K562 (cell line): ENCODE measurements around the gene CCDC77. TPM values are rescaled to one million over a fixed set of nuclear protein-coding genes. Genes with fewer than 3 reads are reported as not detected.

Experiments
- ATAC-seq: fragments of 200-7000 bp; cut with Tn5 transposase; 3 replicates; pipeline ENCODE4 v1.9.1; 2020; ENCODE audit warnings: moderate library complexity
- BruUV-seq: library from RNA; stranded (reverse); fragments of 400-500 nt; replicated peaks from 2 replicates; lab custom pipeline; 2021; lab: Mats Ljungman, UMichigan
- CTCF ChIA-PET: fragments of 300-600 bp; formaldehyde crosslinking; extraction: SDS; loops from one replicate; lab custom pipeline; 2021; ENCODE audit warnings: low intra/inter-chr PET ratio; lab: Yijun Ruan, JAX
- POLR2A ChIA-PET: fragments of 300-600, 350-650 bp; sonication (Branson Sonifier 250); formaldehyde crosslinking; extraction: SDS; loops from one replicate; lab custom pipeline; 2021; ENCODE audit warnings: antibody characterized with exemption, inconsistent platforms; lab: Yijun Ruan, JAX
- DNase-seq, 4 experiments: peaks; one replicate each; pipeline versions ENCODE4 v3.0.0 to v3.0.0-alpha.2; 2011 to 2018; ENCODE audit warnings: low spot score in 3 of 4, mixed read lengths in 3 of 4; ENCODE audit errors: extremely low read depth in 1 of 4
- FAIRE-seq: peaks from 2 replicates; lab custom pipeline; 2011; peaks lifted over from hg19 to GRCh38; lab: Jason Lieb, UNC
- H2AFZ ChIP-seq: 2 replicates; pipeline ENCODE4 v1.6.0; 2011; ENCODE audit warnings: low read depth, low read length, control low read depth, inconsistent platforms
- H3K27ac ChIP-seq: fragments of 200-600 bp; 3 replicates; pipeline ENCODE4 v1.8.0; 2011; ENCODE audit warnings: low read depth, mild to moderate bottlenecking, control low read depth, inconsistent platforms, low read length, moderate library complexity, mixed read lengths; ENCODE audit errors: extremely low read depth
- H3K27me3 ChIP-seq, 2 experiments: fragments of 300-600 bp in 1 of 2; 2 replicates in 1 of 2; 3 replicates in 1 of 2; pipeline versions ENCODE4 v1.6.0 to v1.8.0; 2011; ENCODE audit warnings: inconsistent platforms in 2 of 2, low read length in 2 of 2, mild to moderate bottlenecking in 1 of 2, mixed read lengths in 1 of 2, moderate library complexity in 1 of 2; ENCODE audit not compliant: control insufficient read depth in 2 of 2, insufficient read depth in 2 of 2
- H3K36me3 ChIP-seq: fragments of 300-600 bp; 3 replicates; pipeline ENCODE4 v1.8.0; 2011; ENCODE audit warnings: mild to moderate bottlenecking, low read length, inconsistent platforms; ENCODE audit not compliant: control insufficient read depth, insufficient read depth
- H3K4me1 ChIP-seq, 2 experiments: fragments of 200-600 bp in 1 of 2; replicated peaks in 1 of 2; 2 replicates in 1 of 2; 3 replicates in 1 of 2; pipeline versions ENCODE4 v1.5.1 to v1.8.0; 2011; ENCODE audit warnings: inconsistent platforms in 2 of 2, low read length in 2 of 2, mild to moderate bottlenecking in 1 of 2, mixed read lengths in 1 of 2, moderate library complexity in 1 of 2; ENCODE audit not compliant: control insufficient read depth in 2 of 2, insufficient read depth in 2 of 2
- H3K4me2 ChIP-seq: 2 replicates; pipeline ENCODE4 v1.6.1; 2011; ENCODE audit warnings: low read length, control low read depth, inconsistent platforms, mixed read lengths; ENCODE audit not compliant: insufficient read depth
- H3K4me3 ChIP-seq: fragments of 200-600 bp; sonication (generic), shearing (Covaris generic); 2 replicates; pipeline ENCODE4 v1.5.1; 2016; ENCODE audit warnings: control low read depth, inconsistent platforms
- H3K79me2 ChIP-seq: fragments of 200-600 bp; 3 replicates; pipeline ENCODE4 v1.8.0; 2011; ENCODE audit warnings: low read length, inconsistent platforms; ENCODE audit not compliant: control insufficient read depth, insufficient read depth
- H3K9ac ChIP-seq, 2 experiments: 2 replicates each; pipeline versions ENCODE4 v1.6.0 to v1.6.1; 2011; ENCODE audit warnings: low read depth in 2 of 2, low read length in 2 of 2, control low read depth in 1 of 2, inconsistent platforms in 1 of 2, mild to moderate bottlenecking in 1 of 2, mixed read lengths in 1 of 2; ENCODE audit not compliant: insufficient read depth in 1 of 2
- H3K9me1 ChIP-seq: one replicate; pipeline ENCODE4 v1.6.0; 2011; ENCODE audit warnings: inconsistent platforms, mild to moderate bottlenecking, low read length, moderate library complexity; ENCODE audit not compliant: control insufficient read depth, insufficient read depth
- H3K9me3 ChIP-seq: replicated peaks from 2 replicates; pipeline ENCODE4 v1.5.1; 2011; ENCODE audit warnings: low read depth, low read length, inconsistent platforms; ENCODE audit not compliant: control insufficient read depth, insufficient read depth
- H4K20me1 ChIP-seq: replicated peaks from 2 replicates; pipeline ENCODE4 v1.6.1; 2011; ENCODE audit warnings: low read length, inconsistent platforms, mixed read lengths; ENCODE audit not compliant: control insufficient read depth, insufficient read depth
- KDM4B ChIP-seq, 2 experiments: fragments of 450-650 bp in 1 of 2; sonication (generic) in 1 of 2; IDR thresholded peaks; 2 replicates each; pipeline ENCODE4 v1.6.1; 2016 to 2017; ENCODE audit warnings: borderline replicate concordance in 2 of 2, antibody characterized with exemption in 1 of 2, low read depth in 1 of 2, mild to moderate bottlenecking in 1 of 2
- NFXL1 ChIP-seq: fragments of 450-650 bp; formaldehyde crosslinking; IDR thresholded peaks from 2 replicates; pipeline ENCODE4 v1.4.0; 2021; ENCODE audit warnings: mild to moderate bottlenecking
- NKRF ChIP-seq: fragments of 450-650 bp; IDR thresholded peaks from 2 replicates; pipeline ENCODE4 v1.6.1; 2016; ENCODE audit warnings: borderline replicate concordance
- WGBS: fragments of 100-300 bp; shearing (Covaris generic); methylation state at CpG from one replicate; pipeline ENCODE4 v1.1.6; 2016; ENCODE audit warnings: low coverage, mixed read lengths; ENCODE audit not compliant: insufficient coverage; ENCODE audit errors: missing lambda C conversion rate; 5-methylcytosine and 5-hydroxymethylcytosine counted together
- in situ Hi-C: fragments of 300-500 bp; cut with MboI; formaldehyde crosslinking; loops from 4 replicates; pipeline ENCODE4 v1.15.0; 2018; ENCODE audit warnings: inconsistent platforms, mixed read lengths
- intact Hi-C: fragments of 100-400 bp; cut with micrococcal nuclease; formaldehyde crosslinking; loops from 2 replicates; pipeline ENCODE4 v1.14.2; 2022
- polyA plus RNA-seq, 8 experiments: library from polyadenylated mRNA; depleted of rRNA in 4 of 8; stranded (reverse) in 5 of 8; unstranded in 3 of 8; fragments of >200 nt; fragmentation: Nextera tagmentation in 2 of 8; fragmentation: Illumina TruSeq in 1 of 8; extraction: Ambion mirVana in 2 of 8; extraction: Trizol in 1 of 8; gene quantifications; 2 replicates each; pipeline versions ENCODE4 v1.2.1 to v1.2.3, GENCODE V29; 2011 to 2014; ENCODE audit warnings: inconsistent platforms in 1 of 8, missing spikeins in 1 of 8
- total RNA-seq, 7 experiments: library from RNA; depleted of rRNA in 6 of 7; stranded (reverse); fragments of >200 nt in 6 of 7; fragmentation: Illumina TruSeq in 2 of 7; extraction: Trizol in 2 of 7; gene quantifications; 2 replicates each; pipeline versions ENCODE4 v1.2.1 to v1.2.3, GENCODE V29; 2011 to 2021; ENCODE audit warnings: low replicate concordance in 1 of 7

Gene CCDC77
- total and polyA plus RNA-seq, 9 of the 15 experiments (the other 6 are each of a cell fraction or from before 2014, with no cell fraction given) = 10.5 to 26.5 (median 17.8) TPM

- peak overlapping the region in 1 of 2 experiments; percentile 64; a peak in 1 of 4 replicates for H3K9ac ChIP-seq
- H3K9me1 ChIP-seq = no peaks in the 10 kb centered on the region
- H3K4me2 ChIP-seq = peak overlapping the region; percentile 32; the same call in 1 of the 2 replicates
- no peak overlapping the region for H2AFZ ChIP-seq
- 30% methylated on average over 43 of the region's 109 CpGs for WGBS
- no peak overlapping the region for H3K27ac ChIP-seq
- no peak for FAIRE-seq
- in situ Hi-C loops = no loop called here
- POLR2A ChIA-PET = no interaction called here
- no peak; the same call in 2 of the 3 replicates for ATAC-seq
- BruUV-seq = no TSS peak
- H3K9me3 ChIP-seq = no peaks in the 10 kb centered on the region
- H3K4me3 ChIP-seq = no peak overlapping the region
- H3K27me3 ChIP-seq = peaks cover 16 to 39% of the 10 kb centered on the region in 2 experiments
- H3K4me1 ChIP-seq = peaks cover 0 to 16% of the 10 kb centered on the region in 2 experiments; a peak in 2 of 5 replicates
- peak in 2 of 4 experiments; percentile 31 to 39 for DNase-seq
- TF ChIP-seq NKRF (no peak), NFXL1 (CRISPR knock-in tag) (no peak), KDM4B (IDR thresholded peaks at IDR 0.05; ENCODE audit: borderline replicate concordance in 2 of 2, low read depth in 1 of 2) (no peak)
- CTCF ChIA-PET = no interaction called here
- H3K36me3 ChIP-seq = no peaks in the 10 kb centered on the region
- peaks cover 4% of the 10 kb centered on the region; the same call in 1 of the 2 replicates for H4K20me1 ChIP-seq
- H3K79me2 ChIP-seq = no peaks in the 10 kb centered on the region
- intact Hi-C loops = no loop called here
Measured at GRCh38 chr12:460261-461230, 59.1 kb downstream of the CCDC77 start.
